CD4-positive, alpha-beta T cell treated with Interleukin-21 for 1 hour (primary cell): ENCODE data around the gene CLSTN1.
A peak's percentile ranks its signal among the peaks of the same experiment; 100 is the strongest.
"Not testable (repeated sequence)": the region's sequence is repeated elsewhere in the genome, so short reads cannot be mapped to it uniquely, and the experiment has no call there.

Source experiments
- DNase-seq: peaks from one replicate; pipeline ENCODE4 v3.0.0-alpha.2; 2020

CLSTN1 gene

GRCh38 chr1:9760824-9761223 is 62.9 kb downstream of the CLSTN1 start:
- DNase-seq: no peak

GRCh38 chr1:9759939-9760338 is 63.8 kb downstream of the CLSTN1 start:
- no peak for DNase-seq

DNA sequence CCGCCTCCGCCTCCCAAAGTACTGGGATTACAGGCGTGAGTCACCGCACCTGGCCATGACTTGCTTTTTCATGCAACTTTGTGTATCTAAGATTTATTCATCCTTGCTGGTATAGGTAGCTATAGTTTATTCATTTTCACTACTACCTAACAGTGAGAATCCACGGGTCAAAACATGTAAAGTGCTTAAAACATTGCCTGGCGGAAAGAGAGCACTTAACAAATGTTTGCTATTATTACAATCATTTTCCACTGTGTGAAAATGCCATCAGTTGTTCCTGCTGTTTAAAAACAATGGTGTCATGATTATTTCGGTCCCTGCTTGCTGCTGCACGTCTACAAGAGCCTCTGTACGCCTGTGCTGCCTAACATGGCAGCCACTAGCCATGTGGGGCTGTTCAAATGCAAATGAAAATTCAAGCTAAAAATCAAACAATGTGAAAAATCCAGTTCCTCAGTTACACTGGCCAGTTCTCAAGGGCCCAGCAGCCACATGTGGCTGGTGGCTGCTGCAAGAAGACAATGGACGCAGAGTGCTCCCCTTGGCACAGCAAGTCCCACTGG is 65.1 kb downstream of the CLSTN1 start:
- no peak for DNase-seq

GRCh38 chr1:9755441-9755995 is 68.2 kb downstream of the CLSTN1 start:
- DNase-seq: no peak

- no peak for DNase-seq
These were observed 70.6 kb downstream of the CLSTN1 start for GRCh38 chr1:9753121-9753531.

GRCh38 chr1:9751971-9752370 is 71.8 kb downstream of the CLSTN1 start:
- no peak for DNase-seq

- no peak for DNase-seq
These were observed 74.4 kb downstream of the CLSTN1 start for GRCh38 chr1:9749361-9749760.

DNA sequence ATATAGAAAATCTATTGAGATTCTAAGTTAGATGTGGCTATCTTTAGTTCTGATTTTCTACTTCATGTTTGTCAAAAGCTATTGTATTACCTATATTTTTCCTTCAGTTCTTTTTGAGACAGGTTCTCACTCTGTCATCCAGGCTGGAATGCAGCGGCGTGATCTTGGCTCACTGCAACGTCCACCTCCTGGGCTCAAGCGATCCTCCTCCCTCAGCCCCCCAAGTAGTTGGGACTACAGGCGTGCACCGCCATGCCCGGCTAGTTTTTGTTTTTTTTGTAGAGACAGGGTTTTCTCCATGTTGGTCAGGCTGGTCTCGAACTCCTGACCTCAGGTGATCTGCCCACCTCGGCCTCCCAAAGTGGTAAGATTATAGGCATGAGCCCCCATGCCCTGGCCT is 75.4 kb downstream of the CLSTN1 start:
- DNase-seq: not testable (repeated sequence)

GRCh38 chr1:9746651-9747050 is 77.1 kb downstream of the CLSTN1 start:
- no peak for DNase-seq

GRCh38 chr1:9746211-9746610 is 77.6 kb downstream of the CLSTN1 start:
- no peak for DNase-seq

DNA sequence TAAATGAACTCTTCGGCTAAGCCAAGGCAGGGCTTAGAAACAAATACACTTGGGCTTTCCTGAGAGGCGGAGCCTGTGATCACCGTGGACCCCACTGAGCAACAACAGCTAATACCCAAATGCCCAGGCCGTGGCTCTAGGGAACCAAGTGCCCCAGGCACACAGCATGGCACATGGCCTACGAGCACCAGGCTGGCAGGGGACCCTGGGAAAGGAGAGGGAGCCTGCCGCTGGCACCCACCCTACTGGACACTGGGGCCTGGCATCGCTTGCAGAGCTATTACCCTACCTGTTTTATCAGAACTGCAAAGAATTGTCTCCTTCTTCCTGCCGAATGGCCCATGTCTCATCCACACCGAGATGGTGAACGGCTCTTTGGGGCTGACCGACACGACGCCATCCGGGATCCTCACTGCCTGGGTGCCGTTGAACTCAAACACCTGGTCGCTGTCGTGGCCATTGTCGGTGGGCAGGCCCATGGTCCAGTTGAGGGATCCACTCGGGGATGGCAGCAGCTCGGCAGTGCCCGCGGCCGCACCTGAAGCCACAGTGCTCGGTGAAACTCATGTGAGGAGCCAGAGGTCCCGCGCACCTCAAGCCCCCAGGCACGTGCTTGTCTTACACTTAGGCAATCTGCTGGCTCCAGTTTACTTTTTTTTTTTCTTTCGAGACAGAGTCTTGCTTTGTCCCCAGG is 79.5 kb downstream of the CLSTN1 start:
- DNase-seq: no peak

DNA sequence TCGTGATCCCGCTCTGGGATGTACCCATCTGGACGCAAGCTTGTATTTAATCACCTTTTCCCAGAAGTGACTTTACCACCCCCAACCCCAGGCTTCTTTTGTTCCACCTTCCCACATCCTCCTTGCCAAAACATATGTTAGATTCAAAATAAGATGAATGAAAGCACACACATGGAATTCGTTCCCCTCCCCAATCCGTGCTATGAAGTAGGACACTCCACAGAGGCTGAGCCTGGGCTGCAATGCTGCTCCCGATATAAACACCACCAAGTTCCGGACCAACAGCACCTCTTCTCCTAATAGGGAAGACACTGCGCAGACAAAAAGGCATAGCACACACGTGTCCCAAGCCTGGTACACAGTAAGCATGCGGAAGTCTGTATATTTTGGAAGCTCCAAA is 86.1 kb downstream of the CLSTN1 start:
- DNase-seq: no peak

GRCh38 chr1:9737057-9737456 is 86.7 kb downstream of the CLSTN1 start:
- no peak for DNase-seq

- DNase-seq: no peak
These were observed 87.5 kb downstream of the CLSTN1 start for GRCh38 chr1:9736241-9736640.

DNA sequence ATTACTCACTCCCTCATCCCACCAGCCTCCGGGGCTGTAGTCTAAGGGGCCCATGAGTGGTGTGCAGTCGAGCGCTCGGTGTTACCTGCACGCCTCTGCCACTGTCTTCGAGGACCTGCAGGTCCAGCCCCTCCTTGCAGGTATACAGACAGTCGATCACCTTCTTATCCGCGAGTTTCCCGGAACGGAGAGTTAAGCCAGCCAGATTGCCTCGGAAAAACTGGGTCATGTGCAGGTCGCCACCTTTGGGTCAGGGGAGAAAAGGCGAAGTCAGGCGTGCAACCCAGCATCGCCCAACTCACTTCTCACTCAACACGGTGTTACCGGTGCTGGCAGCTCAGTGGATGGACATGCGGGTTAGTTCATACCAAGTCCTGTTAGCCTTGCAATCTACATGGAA is 88.0 kb downstream of the CLSTN1 start:
- no peak for DNase-seq

GRCh38 chr1:9733160-9733789 is 90.5 kb downstream of the CLSTN1 start:
- no peak for DNase-seq

GRCh38 chr1:9732123-9732971 is 91.4 kb downstream of the CLSTN1 start:
- DNase-seq: no peak

DNA sequence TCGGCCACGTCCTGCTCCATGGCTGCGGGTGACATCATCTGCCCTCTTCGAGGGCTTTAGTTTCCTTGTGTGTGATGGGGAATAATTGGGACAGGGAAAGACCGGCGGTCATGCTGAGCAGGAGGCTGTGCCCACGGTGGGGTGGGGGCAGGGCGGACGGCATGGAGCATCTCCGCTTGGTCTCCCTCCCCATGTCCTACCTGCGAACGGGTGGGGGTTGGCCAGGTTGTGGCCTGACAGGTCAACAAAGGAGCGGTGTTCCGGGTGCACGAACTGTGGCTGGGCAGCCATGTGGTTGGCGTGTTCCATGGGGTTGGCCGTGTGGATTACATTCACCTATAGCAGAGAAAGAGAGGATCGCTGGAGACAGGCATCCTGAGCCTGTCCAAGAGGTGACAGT is 92.2 kb downstream of the CLSTN1 start:
- no peak for DNase-seq

GRCh38 chr1:9731051-9731537 is 92.7 kb downstream of the CLSTN1 start:
- DNase-seq: no peak

DNA sequence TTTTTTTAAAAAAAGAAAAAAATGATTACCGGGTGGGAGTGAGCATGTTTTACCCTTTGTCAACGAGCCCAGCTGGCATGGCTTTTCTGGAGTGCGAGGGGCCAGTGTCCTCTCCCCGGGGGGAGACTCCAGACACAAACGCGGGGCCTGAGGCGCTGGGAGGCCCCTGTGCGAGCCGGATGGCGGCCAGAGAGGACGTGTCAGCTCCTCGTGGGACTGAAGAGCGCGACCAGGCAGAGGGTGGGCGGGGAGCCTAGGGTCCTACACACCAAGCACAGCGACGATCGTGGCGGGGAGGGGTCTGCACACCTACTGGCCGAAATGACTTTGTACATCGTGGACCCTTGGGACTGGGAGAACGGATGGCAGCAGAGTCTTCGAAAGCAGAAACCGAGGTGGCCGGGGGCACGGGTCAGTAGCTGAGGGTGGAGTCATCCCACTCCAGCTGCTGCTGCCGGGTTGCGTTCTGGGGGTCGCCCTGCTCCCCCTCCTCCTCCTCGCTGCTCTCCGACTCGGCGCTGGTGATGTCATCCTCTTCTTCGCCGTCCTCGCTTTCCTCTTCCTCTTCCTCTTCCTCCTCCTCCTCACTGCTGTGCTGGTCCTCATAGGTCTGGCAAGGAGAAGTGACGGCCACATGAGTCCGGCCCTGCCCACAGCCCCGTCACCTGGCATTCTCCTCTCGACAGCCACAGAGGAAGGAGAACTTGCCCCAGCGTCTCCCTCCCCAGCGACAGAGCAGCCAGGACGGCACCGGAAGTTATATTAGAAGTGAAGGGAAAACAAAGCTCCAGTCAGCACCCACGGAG is 93.5 kb downstream of the CLSTN1 start:
- DNase-seq: peak; percentile 29

GRCh38 chr1:9729523-9729922 is 94.2 kb downstream of the CLSTN1 start:
- no peak for DNase-seq
